Measurements from ENCODE around the gene UBE2M. TPM values are rescaled to one million over a fixed set of nuclear protein-coding genes. Genes with fewer than 3 reads are reported as not detected.
A peak's percentile ranks its signal among the peaks of the same experiment; 100 is the strongest.

UBE2M gene
- total RNA-seq, 1 experiment from 2014 or later, result 243 TPM

DNA sequence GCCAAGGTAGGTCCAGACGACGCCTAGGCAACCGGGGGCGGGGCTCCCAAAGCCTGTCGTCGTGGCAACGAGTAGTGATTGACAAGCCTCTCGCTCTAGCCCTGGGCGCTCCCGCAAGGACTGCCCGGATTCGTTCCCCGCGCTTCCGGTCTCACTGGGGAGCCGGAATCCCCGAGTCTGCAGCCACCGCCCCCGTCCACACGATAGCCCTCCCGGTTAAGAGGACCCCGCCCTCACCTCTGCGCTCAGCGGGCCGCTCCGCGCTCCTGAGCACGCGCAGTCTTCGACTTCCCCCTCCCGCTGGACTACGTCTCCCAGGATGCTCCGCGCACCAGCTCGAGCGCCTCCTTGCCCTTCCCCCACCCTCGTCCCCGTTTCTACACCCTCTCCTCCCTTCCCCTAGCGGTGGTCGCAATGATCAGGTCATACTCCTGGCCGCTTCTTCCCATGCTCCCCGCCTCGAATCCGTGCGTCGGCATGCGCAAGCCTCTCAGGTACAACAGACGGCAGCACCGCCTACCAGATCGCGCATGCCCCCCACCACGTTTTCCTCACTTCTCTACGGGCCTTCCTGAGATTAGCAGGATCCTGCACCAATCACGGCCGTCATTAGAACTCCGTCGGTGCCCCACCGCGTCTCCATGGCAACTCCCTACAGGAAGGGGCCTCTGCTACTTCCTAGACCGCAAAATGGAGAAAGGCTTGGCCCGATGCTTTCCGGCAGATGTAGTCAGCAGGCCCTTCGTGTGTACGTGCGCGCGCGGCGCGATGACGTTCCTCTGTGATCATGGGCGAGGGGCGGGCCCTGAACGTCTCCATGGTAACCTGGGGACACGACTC lies 14.6 kb upstream of the UBE2M start, which contains the start of gene MZF1:
MZF1 (minus strand) TSS at position 518 of the 840 bp plus-strand sequence. CDS start 1,946 bp downstream, outside the sequence.
- Histone ChIP-seq H3K9me3 (ENCODE audit: low read length) (no peaks in the 10 kb centered on the region), H3K9me2 (replicated peaks; ENCODE audit: low read length) (no peaks in the 10 kb centered on the region), H3K27me3 (ENCODE audit: low read length) (no peaks in the 10 kb centered on the region), H3K9ac (ENCODE audit: low read length) (peak within 1 kb of the TSS; percentile 88), H3K36me3 (ENCODE audit: low read depth, low read length) (no peaks in the 10 kb centered on the region; the same call in 1 of the 2 replicates), H3K79me2 (ENCODE audit: low read length) (peaks cover 22% of the 10 kb centered on the region), H3K4me1 (ENCODE audit: insufficient read depth, low read length) (peaks cover 23% of the 10 kb centered on the region), H2AFZ (ENCODE audit: low read length) (peak within 1 kb of the TSS; percentile 96), H3K27ac (ENCODE audit: low read length) (peak within 1 kb of the TSS; percentile 91), H3K4me3 (ENCODE audit: low read length) (peak within 1 kb of the TSS; percentile 76), H4K20me1 (ENCODE audit: low read length) (no peaks in the 10 kb centered on the region), H3F3A (ENCODE audit: low read length, unreplicated experiment) (no peaks in the 10 kb centered on the region), H3K4me2 (ENCODE audit: low read length) (peak within 1 kb of the TSS; percentile 100)
- peak; percentile 69 for ATAC-seq
- intact Hi-C loops (cut with micrococcal nuclease), result loop anchor here (2.0 kb wide), 1 partner anchor 14 kb away; the partner anchor contains the start of gene UBE2M
- peak; percentile 100 for DNase-seq
- TF ChIP-seq EZH2phosphoT487 (IDR thresholded peaks at IDR 0.05; ENCODE audit: borderline replicate concordance, low read length) (no peak), EZH2 (IDR thresholded peaks at IDR 0.05; ENCODE audit: low read length, unreplicated experiment) (no peak)
- TF ChIP-seq, protein P1, sequence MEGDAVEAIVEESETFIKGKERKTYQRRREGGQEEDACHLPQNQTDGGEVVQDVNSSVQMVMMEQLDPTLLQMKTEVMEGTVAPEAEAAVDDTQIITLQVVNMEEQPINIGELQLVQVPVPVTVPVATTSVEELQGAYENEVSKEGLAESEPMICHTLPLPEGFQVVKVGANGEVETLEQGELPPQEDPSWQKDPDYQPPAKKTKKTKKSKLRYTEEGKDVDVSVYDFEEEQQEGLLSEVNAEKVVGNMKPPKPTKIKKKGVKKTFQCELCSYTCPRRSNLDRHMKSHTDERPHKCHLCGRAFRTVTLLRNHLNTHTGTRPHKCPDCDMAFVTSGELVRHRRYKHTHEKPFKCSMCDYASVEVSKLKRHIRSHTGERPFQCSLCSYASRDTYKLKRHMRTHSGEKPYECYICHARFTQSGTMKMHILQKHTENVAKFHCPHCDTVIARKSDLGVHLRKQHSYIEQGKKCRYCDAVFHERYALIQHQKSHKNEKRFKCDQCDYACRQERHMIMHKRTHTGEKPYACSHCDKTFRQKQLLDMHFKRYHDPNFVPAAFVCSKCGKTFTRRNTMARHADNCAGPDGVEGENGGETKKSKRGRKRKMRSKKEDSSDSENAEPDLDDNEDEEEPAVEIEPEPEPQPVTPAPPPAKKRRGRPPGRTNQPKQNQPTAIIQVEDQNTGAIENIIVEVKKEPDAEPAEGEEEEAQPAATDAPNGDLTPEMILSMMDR (conservative IDR thresholded peaks at IDR 0.05; ENCODE audit: low read depth, low read length), result no peak
- BruUV-seq (replicated peaks), result TSS peak; percentile 33
- CTCF ChIA-PET, result no interaction called here
- POLR2A ChIA-PET (ENCODE audit: unreplicated experiment), result no interaction called here

DNA sequence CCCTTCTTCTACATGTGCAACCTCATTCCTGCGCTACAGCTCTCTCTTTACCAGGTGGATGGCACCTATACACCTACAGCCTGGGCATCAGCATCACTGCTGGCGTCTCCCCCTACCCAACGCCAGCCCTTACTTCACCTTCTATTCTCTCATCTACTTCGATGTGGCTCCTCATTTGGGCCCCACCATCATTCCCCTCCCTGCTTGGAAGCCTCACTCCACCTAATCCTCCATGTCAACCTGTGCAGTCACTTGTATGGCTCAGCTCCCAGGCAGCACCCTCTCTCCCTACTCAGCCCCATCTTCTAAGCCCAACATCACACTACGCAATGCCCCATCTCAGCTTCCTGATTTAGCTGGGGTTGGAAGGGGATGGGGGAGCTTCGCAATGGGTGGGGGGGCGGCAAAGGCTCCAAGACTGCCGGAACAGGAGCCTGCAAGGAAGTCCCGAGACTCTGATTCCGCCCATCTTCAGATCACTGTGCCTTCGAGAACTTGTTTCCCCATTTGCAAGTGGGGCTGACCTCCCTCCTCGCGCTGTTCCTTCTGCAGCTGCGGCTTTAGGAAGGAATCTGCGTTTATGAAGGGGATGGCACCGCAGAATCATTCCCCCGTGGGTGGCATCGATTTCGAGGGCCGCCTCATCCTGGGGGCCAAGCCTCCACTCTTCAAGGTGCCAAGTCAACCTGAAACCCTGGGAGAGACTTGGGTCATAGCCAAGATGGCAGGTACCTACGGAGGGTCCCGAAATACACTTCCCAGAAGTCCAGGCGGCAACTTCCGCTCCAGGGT lies 13.8 kb upstream of the UBE2M start:
- CTCF ChIA-PET, result no interaction called here
- Histone ChIP-seq H4K20me1 (ENCODE audit: low read length) (no peaks in the 10 kb centered on the region), H3K9ac (ENCODE audit: low read length) (peak overlapping the region; percentile 88; the same call in 1 of the 2 replicates), H3K4me2 (ENCODE audit: low read length) (peak overlapping the region; percentile 100), H3F3A (ENCODE audit: low read length, unreplicated experiment) (no peaks in the 10 kb centered on the region), H3K9me2 (replicated peaks; ENCODE audit: low read length) (no peaks in the 10 kb centered on the region), H3K79me2 (ENCODE audit: low read length) (peaks cover 16% of the 10 kb centered on the region), H3K4me3 (ENCODE audit: low read length) (peak overlapping the region; percentile 76), H3K27me3 (ENCODE audit: low read length) (no peaks in the 10 kb centered on the region), H3K27ac (ENCODE audit: low read length) (peak overlapping the region; percentile 91; the same call in 1 of the 2 replicates), H3K4me1 (ENCODE audit: insufficient read depth, low read length) (peaks cover 23% of the 10 kb centered on the region), H3K9me3 (ENCODE audit: low read length) (no peaks in the 10 kb centered on the region), H2AFZ (ENCODE audit: low read length) (peak overlapping the region; percentile 80), H3K36me3 (ENCODE audit: low read depth, low read length) (peaks cover 5% of the 10 kb centered on the region; the same call in 1 of the 2 replicates)
- intact Hi-C loops (cut with micrococcal nuclease), result loop anchor here (2.0 kb wide), 1 partner anchor 13 kb away; the partner anchor contains the start of gene UBE2M
- DNase-seq, result no peak
- BruUV-seq (replicated peaks), result no TSS peak
- no peak for TF ChIP-seq EZH2phosphoT487 (IDR thresholded peaks at IDR 0.05; ENCODE audit: borderline replicate concordance, low read length)
- TF ChIP-seq EZH2 (IDR thresholded peaks at IDR 0.05; ENCODE audit: low read length, unreplicated experiment), result no peak
- TF ChIP-seq, protein P1 (conservative IDR thresholded peaks at IDR 0.05; ENCODE audit: low read depth, low read length), result no peak
- no peak for ATAC-seq
- POLR2A ChIA-PET (ENCODE audit: unreplicated experiment), result interaction anchor here (0.7 kb wide), 1 partner anchor 28 kb away, joined by 3 read pairs; no protein-coding TSS in a partner anchor
